ENCODE data around the gene ARHGAP42.

Gene ARHGAP42

DNA sequence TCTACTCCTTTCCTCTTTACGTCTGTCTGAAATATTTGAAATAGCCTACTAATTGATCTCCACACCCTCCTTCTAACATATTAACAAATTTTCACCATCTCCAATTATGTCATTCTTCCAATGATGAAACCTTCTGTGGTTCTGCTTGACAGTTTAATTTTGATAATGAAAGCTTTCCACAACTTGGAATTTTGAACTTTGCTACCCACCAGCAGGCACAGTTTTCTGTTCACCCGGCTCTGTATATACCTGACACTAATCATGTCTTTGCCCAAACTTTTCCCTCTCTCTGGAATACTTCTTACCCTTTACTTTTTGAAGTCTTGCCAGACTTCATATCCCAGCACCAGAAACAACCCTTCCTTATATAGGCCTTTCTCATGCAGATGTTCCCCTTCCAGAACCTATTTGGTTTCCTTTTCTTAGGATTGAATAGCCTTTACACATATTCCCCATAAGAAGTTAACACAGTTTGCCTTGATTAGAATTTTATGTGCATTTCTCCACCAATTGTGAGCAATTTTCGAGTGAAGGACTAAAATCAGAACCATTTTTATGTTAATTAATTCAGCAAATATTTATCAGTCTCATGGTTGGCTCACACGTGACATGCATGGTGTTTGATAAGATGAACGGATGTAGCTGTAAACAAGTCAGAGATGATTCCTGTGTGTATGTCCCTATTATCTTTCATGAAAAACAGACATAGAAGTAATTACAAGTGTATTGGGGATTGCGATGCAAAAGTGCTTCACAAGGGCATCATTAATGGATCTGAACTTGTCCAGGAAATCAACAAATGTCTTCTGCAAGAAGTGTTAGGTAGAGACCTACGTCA lies 173.4 kb downstream of the ARHGAP42 start:
- no peak for DNase-seq (ENCODE audit: low spot score)
- in situ Hi-C loops (cut with MboI; ENCODE audit: low pct_unique_long_range_greater_than_20kb, low sequenced_read_pairs, unreplicated experiment) = loop anchor here (10.0 to 25.0 kb wide), 3 partner anchors 64 to 273 kb away; no protein-coding TSS in a partner anchor
- TF ChIP-seq, protein P1, sequence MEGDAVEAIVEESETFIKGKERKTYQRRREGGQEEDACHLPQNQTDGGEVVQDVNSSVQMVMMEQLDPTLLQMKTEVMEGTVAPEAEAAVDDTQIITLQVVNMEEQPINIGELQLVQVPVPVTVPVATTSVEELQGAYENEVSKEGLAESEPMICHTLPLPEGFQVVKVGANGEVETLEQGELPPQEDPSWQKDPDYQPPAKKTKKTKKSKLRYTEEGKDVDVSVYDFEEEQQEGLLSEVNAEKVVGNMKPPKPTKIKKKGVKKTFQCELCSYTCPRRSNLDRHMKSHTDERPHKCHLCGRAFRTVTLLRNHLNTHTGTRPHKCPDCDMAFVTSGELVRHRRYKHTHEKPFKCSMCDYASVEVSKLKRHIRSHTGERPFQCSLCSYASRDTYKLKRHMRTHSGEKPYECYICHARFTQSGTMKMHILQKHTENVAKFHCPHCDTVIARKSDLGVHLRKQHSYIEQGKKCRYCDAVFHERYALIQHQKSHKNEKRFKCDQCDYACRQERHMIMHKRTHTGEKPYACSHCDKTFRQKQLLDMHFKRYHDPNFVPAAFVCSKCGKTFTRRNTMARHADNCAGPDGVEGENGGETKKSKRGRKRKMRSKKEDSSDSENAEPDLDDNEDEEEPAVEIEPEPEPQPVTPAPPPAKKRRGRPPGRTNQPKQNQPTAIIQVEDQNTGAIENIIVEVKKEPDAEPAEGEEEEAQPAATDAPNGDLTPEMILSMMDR (IDR thresholded peaks at IDR 0.05; ENCODE audit: extremely low read depth, insufficient read depth, missing control alignments) = no peak

DNA sequence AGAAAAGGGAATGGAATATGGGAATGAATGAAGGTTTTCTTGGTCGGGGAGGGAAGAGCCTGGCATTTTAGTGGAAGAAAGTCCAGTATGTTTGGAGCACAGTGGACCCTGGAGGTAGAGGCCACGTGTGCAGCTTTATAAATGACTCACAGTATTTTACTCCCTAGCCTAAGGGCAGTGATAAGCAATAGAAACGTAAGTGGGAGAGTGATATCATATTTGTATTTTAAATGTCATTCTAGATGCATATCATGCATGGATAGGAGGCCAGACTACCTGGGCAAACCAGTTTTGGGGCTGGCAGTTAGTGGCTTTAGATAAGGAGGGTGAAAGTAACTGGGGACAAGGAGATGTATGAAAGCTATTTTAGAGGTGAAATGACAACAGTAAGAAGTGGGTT lies 174.1 kb downstream of the ARHGAP42 start:
- in situ Hi-C loops (cut with MboI; ENCODE audit: low pct_unique_long_range_greater_than_20kb, low sequenced_read_pairs, unreplicated experiment) = loop anchor here (10.0 to 25.0 kb wide), 3 partner anchors 64 to 274 kb away; no protein-coding TSS in a partner anchor
- no peak for DNase-seq (ENCODE audit: low spot score)
- TF ChIP-seq, protein P1 (IDR thresholded peaks at IDR 0.05; ENCODE audit: extremely low read depth, insufficient read depth, missing control alignments) = no peak

DNA sequence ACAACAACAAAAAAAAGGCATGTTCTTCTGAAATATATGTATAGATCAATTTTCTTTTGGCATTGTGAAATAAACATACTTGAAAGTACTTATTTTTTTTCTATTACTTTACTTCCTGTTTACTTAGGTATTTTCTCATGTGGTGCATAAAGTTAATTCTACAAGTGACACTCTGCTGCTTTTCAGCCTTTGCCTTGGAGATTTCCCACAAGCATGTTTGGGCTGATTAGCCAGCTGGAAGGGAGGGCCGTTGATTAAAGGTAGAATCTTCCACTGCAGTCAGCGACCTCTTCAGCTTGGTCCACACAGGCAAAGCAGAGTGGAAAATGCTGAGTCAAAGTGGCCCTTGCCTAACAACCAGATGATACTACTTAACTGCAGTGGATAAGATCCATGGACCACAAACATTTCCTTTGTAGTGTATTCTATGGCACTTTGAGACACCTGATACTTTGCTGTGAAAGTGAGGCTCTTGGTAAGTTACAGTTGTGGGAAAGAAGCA lies 176.0 kb downstream of the ARHGAP42 start:
- TF ChIP-seq, protein P1 (IDR thresholded peaks at IDR 0.05; ENCODE audit: extremely low read depth, insufficient read depth, missing control alignments) = no peak
- in situ Hi-C loops (cut with MboI; ENCODE audit: low pct_unique_long_range_greater_than_20kb, low sequenced_read_pairs, unreplicated experiment) = loop anchor here (10.0 to 25.0 kb wide), 3 partner anchors 62 to 276 kb away; no protein-coding TSS in a partner anchor
- no peak for DNase-seq (ENCODE audit: low spot score)

DNA sequence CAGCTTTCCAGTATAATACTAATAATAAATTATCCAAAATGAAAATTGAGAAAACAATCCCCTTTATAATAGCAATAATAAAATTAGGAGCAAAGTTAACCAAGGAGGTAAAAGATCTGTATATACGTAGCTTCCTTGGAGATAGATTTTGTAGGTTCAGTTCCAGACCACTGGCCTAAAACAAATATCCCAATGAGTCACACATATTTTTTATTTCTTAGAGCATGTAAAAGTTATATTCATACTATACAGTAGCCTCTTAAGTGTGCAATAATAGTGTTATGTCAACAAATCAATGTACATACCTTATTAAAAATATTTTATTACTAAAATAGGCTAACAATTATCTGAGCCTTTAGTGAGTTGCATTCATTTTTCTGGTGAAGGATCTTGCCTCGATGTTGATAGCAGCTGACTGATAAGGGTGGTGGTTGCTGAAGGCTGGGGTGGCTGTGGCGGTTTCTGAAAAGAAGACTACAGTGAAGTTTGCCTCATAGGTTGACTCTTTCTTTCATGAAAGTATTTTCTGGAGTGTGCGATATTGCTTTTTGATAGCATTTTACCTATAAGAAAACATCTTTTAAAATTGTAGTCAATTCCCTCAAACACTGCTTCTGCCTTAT lies 178.5 kb downstream of the ARHGAP42 start:
- no peak for DNase-seq (ENCODE audit: low spot score)
- TF ChIP-seq, protein P1 (IDR thresholded peaks at IDR 0.05; ENCODE audit: extremely low read depth, insufficient read depth, missing control alignments) = no peak
- in situ Hi-C loops (cut with MboI; ENCODE audit: low pct_unique_long_range_greater_than_20kb, low sequenced_read_pairs, unreplicated experiment) = loop anchor here (10.0 to 25.0 kb wide), 3 partner anchors 59 to 278 kb away; no protein-coding TSS in a partner anchor

DNA sequence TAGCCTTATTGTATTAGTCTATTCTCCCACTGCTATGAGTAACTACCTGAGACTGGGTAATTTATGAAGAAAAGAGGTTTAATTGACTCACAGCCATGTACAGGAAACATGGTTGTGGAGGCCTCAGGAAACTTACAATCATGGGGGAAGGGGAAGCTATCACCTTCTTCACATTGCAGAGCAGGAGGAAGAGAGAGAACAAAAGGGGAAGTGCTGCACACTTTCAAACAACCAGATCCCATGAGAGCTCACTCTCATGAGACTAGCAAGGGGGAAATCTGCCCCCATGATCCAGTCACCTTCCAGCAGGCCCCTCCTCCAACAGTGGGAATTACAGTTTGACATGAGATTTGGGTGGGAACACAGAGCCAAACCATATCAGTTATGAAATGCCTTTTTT lies 179.4 kb downstream of the ARHGAP42 start:
- no peak for DNase-seq (ENCODE audit: low spot score)
- in situ Hi-C loops (cut with MboI; ENCODE audit: low pct_unique_long_range_greater_than_20kb, low sequenced_read_pairs, unreplicated experiment) = loop anchor here (10.0 to 25.0 kb wide), 3 partner anchors 58 to 279 kb away; no protein-coding TSS in a partner anchor
- TF ChIP-seq, protein P1 (IDR thresholded peaks at IDR 0.05; ENCODE audit: extremely low read depth, insufficient read depth, missing control alignments) = no peak

DNA sequence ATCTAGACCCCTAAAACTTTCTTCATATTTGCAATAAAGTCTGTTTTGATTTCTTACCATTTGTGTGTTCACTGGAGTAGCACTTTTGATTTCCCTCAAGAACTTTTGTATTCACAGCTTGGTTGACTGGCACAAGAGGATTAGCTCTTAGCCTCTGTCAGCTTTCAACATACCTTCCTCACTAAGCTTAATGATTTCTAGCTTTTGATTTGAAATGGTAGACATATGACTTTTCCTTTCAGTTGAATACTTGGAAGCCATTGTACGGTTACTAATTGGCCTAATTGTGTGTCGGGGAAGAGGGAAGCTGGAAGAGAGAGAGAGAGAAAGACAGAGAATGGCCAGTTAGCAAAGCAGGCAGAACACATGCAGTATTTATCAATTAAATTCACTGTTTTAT lies 180.5 kb downstream of the ARHGAP42 start:
- in situ Hi-C loops (cut with MboI; ENCODE audit: low pct_unique_long_range_greater_than_20kb, low sequenced_read_pairs, unreplicated experiment) = loop anchor here (10.0 to 25.0 kb wide), 3 partner anchors 57 to 280 kb away; no protein-coding TSS in a partner anchor
- no peak for DNase-seq (ENCODE audit: low spot score)
- TF ChIP-seq, protein P1 (IDR thresholded peaks at IDR 0.05; ENCODE audit: extremely low read depth, insufficient read depth, missing control alignments) = no peak
